ENCODE data around the gene AMBN.

The AMBN gene

GRCh38 chr4:70583952-70584834 is 7.9 kb upstream of the AMBN start:
- intact Hi-C loops (cut with DNase I; ENCODE audit: low total_unique reads) = no loop called here
- Histone ChIP-seq H3K4me1 (no peaks in the 10 kb centered on the region), H3K27me3 (no peaks in the 10 kb centered on the region), H3K27ac (no peak overlapping the region), H3K36me3 (no peaks in the 10 kb centered on the region), H3K4me3 (no peak overlapping the region), H3K9me3 (no peaks in the 10 kb centered on the region)
- TF ChIP-seq, protein P1, sequence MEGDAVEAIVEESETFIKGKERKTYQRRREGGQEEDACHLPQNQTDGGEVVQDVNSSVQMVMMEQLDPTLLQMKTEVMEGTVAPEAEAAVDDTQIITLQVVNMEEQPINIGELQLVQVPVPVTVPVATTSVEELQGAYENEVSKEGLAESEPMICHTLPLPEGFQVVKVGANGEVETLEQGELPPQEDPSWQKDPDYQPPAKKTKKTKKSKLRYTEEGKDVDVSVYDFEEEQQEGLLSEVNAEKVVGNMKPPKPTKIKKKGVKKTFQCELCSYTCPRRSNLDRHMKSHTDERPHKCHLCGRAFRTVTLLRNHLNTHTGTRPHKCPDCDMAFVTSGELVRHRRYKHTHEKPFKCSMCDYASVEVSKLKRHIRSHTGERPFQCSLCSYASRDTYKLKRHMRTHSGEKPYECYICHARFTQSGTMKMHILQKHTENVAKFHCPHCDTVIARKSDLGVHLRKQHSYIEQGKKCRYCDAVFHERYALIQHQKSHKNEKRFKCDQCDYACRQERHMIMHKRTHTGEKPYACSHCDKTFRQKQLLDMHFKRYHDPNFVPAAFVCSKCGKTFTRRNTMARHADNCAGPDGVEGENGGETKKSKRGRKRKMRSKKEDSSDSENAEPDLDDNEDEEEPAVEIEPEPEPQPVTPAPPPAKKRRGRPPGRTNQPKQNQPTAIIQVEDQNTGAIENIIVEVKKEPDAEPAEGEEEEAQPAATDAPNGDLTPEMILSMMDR (IDR thresholded peaks at IDR 0.05) = no peak
- DNase-seq = no peak

- H3K27ac ChIP-seq = no peak overlapping the region
- no peaks in the 10 kb centered on the region for H3K9me3 ChIP-seq
- no peaks in the 10 kb centered on the region for H3K4me1 ChIP-seq
- H3K27me3 ChIP-seq = no peaks in the 10 kb centered on the region
- H3K36me3 ChIP-seq = no peaks in the 10 kb centered on the region
- TF ChIP-seq, protein P1 (IDR thresholded peaks at IDR 0.05) = no peak
- DNase-seq = no peak
- intact Hi-C loops (cut with DNase I; ENCODE audit: low total_unique reads) = no loop called here
- H3K4me3 ChIP-seq = no peak overlapping the region
These were observed 5.2 kb upstream of the AMBN start for GRCh38 chr4:70586841-70587240.

DNA sequence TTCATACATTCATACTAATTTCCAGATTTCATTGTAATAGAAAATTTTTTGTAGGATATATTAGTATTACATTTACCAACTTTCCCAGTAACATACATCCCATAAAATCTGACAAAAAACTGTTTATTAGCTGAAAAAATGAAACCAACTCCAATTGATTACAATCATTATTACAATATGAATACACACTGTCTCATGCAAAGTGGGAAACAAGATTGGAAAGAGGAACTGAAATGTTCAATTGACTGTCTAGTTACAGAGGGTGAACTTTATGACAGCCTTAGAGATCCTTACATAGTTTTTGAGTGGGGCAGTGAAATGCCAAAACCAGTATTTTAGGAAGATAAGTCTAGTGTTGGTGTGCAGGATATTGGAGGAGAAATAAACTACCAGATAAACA is 2.3 kb upstream of the AMBN start:
- H3K9me3 ChIP-seq = no peaks in the 10 kb centered on the region
- intact Hi-C loops (cut with DNase I; ENCODE audit: low total_unique reads) = no loop called here
- TF ChIP-seq, protein P1 (IDR thresholded peaks at IDR 0.05) = no peak

GRCh38 chr4:70594196-70594595 is 2.1 kb downstream of the AMBN start:
- no peak overlapping the region for H3K4me3 ChIP-seq
- no peaks in the 10 kb centered on the region for H3K36me3 ChIP-seq
- H3K27ac ChIP-seq = no peak overlapping the region
- H3K27me3 ChIP-seq = no peaks in the 10 kb centered on the region
- no peaks in the 10 kb centered on the region for H3K4me1 ChIP-seq
- TF ChIP-seq, protein P1 (IDR thresholded peaks at IDR 0.05) = no peak
- H3K9me3 ChIP-seq = no peaks in the 10 kb centered on the region
- intact Hi-C loops (cut with DNase I; ENCODE audit: low total_unique reads) = no loop called here
- DNase-seq = no peak

More for the DNA sequence above, 2.3 kb upstream of the AMBN start:
- no peak for DNase-seq
- Histone ChIP-seq H3K27me3 (no peaks in the 10 kb centered on the region), H3K27ac (no peak overlapping the region), H3K36me3 (no peaks in the 10 kb centered on the region), H3K4me1 (no peaks in the 10 kb centered on the region), H3K4me3 (no peak overlapping the region)

DNA sequence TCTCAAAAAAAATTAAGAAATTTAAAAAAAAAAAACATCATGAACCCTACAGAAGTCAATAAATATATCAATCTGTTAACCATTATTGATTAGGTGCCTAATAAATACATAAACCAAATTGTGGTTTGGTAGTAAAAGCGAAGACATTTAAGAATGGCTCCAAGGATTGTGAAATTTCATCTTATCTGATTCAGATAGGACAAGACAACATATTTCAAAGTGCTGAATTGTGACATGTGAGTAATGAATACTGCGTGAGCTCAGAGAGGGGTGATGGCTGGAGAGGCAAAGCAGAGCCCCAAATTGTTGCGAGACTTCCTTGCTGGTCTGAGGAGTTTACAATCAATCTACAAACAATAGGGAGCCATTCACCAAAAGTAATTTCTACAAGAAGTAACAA is 8.2 kb downstream of the AMBN start:
- Histone ChIP-seq H3K27ac (no peak overlapping the region), H3K36me3 (no peaks in the 10 kb centered on the region), H3K4me3 (no peak overlapping the region), H3K4me1 (no peaks in the 10 kb centered on the region), H3K27me3 (no peaks in the 10 kb centered on the region), H3K9me3 (no peaks in the 10 kb centered on the region)
- TF ChIP-seq, protein P1 (IDR thresholded peaks at IDR 0.05) = no peak
- no peak for DNase-seq
- intact Hi-C loops (cut with DNase I; ENCODE audit: low total_unique reads) = no loop called here

Data from tibial artery (tissue), 4 donors.